Activated CD8-positive, alpha-beta memory T cell treated with anti-CD3 and anti-CD28 coated beads, Interleukin-2, amount 50 U/mL, for 4 hours (primary cell): ENCODE results near the gene KCTD4.
"Not testable (repeated sequence)": the region's sequence is repeated elsewhere in the genome, so short reads cannot be mapped to it uniquely, and the experiment has no call there.

ENCODE experiments used
- DNase-seq: peaks from one replicate; pipeline ENCODE4 v3.0.0-alpha.2; 2020

KCTD4 gene

DNA sequence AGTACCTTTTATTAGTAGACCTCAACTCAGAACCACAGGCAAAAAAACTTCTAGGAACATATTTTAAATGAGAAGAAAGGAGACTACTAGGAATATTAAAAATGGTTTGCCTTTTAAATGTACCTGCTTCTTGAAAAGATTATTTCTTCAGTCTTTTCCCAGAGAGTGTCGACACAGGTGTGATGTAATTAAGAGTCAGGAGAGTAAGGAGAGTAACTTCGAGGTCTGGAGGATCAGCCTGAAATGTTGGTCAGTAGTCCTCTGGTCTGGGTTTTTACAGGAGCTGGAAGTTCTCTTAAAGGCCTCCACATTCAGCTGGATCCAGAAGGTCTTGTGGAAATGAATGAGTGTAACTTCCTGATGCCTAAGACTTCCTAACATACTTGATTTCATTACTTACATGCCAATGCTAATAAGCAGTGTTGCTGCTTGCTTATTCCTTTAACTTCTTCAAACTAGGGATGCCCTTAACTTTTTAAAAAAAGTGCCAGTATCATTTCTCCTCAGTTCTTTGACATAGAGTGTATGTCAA is at the start of gene KCTD4:
Gene KCTD4, minus strand, starts transcription at position 345 of the 532 bp plus-strand sequence. CDS start 6,478 bp downstream, outside the sequence.
- no peak for DNase-seq

DNA sequence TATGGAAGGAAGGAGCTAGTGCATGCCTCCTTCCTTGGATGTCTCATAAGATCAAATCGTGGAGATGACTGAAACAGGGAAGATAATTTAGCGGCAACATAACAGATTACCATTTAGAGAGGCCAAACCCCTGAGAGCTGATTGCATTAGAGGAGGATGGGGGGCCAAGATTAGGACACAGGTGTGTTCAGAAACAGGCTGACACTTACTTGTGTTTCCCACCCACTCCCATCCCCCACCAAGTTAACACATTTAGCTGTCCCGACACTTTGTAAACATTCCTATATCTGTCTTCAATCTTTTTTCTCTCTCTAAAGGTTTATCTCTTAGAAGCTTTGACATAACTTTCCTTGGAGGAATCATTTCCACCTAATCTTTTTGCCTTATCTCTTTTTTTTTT is 48.8 kb upstream of the KCTD4 start:
- DNase-seq, result no peak

DNA sequence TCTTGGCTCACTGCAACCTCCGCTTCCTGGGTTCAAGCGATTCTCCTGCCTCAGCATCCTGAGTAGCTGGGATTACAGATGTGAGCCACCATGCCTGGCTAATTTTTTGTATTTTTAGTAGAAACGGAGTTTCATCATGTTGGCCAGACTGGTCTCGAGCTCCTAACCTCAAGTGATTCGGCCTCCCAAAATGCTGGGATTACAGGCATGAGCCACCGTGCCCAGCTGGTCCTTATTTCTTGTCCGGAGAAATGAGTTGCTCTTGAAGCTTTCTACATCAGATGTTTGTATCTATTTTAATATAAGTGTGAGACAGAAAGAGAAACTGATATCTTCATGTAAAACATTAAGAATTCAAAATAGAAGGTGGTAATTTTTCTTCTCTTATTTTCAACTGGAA is 43.9 kb upstream of the KCTD4 start:
- DNase-seq, result not testable (repeated sequence)

DNA sequence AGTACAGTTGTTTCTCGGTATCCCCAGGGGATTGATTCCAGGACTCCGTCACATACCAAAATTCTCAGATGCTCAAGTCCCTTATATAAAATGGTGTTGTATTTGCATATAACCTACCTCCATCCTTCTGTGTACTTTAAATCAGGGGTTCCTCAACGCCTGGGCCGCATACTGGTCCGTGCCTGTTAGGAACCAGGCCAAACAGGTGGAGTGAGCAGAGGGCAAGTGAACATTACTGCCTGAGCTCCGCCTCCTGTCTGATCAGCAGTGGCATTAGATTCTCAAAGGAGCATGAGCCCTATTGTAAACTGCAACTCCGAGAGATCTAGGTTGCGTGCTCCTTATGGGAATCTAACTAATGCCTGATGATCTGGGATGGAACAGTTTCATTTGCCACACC is 42.2 kb upstream of the KCTD4 start:
- DNase-seq, result no peak

DNA sequence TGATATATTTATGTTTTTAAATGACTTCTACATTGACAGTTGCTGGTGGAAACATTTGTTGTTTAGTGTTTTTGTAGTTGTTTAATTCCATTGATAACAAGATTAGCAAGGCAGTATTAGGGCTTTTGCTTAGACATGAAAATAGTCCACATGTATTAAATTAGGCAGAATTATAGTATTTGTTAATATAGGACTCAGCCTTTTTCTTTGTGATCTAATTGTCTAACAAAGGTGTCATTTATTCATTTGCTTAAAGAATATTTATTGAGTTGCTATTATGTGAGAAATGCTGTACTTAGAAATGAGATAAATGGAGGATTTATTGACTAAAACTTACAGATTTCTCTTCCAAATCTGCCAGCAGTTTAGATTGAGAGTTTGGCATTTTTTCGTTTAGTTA is 41.7 kb upstream of the KCTD4 start:
- no peak for DNase-seq

DNA sequence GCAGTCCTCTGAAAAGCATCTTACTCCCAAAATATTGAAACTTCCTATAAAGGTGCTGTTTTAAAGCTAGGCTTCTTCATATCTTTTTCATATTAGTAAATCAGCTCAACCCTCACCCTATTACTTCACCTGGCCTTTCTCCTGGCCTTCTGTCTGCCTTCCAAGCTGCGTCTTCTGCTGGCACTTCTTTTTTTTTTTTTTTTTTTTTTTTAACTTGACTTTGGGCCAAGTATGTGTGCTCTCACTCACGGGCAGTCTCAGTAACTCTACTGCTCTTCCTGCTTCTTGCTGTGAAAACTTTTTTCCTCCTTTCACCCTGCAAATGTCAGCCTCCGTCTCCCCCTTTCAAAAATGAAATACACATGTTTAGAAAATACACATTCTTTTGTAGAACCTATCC is 41.2 kb upstream of the KCTD4 start:
- DNase-seq, result no peak

DNA sequence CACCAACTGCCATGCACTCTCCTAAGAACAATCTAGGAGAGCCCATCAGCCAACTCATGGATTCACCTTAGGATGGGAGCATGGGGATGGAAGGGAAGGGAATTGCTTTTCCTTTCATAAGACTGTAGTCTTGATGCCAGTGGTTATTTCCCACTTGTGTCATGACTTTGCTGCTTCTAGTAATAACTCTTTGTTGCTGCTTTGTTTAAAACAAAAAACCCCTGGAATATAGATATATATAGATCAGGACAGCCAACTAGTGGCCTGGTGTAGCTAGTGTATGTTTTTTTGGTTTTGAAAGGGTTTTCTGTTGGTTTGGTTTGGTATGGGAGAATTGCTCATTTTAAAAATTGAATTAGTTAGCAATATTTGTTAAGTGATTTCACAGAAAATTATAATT is 39.3 kb upstream of the KCTD4 start:
- no peak for DNase-seq

DNA sequence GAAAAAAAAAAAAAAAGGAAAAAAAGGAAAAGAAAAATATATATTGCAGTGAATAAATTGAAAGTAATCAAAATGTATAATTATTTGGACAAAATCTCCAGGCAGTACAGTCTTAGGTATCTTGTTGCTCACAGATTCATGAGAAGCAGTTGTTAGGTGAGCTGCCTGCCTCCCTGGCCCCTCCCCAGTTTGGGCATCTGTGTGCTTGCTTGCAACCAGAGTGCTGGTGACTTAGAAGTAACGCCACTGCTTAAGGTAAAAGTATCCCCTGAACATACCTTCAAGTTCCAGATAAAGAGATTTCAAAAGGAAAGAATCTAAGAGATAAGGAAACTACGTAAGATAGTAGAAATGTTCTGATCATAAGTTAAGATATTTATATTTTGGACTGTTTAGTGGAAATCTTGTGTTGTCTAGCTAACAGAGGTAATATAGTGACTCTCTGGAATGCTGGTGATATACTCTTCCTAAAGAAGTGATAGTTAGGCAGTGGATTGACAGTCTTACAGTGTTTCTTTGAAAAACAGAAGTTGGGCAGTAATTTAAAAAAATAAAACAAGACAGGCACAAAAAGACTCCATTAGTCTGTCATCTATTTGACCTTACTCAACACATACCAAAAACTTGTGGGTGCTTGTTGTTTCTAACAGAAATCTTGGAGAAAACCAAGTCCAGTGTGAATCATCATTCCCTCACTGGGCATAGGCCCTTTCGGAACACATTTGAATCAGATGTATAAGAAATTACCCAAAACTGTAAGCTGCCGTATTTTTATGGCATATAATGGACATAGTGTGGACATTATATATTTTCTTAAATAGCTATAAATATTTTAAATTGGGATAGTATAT is 38.3 kb upstream of the KCTD4 start:
- no peak for DNase-seq

DNA sequence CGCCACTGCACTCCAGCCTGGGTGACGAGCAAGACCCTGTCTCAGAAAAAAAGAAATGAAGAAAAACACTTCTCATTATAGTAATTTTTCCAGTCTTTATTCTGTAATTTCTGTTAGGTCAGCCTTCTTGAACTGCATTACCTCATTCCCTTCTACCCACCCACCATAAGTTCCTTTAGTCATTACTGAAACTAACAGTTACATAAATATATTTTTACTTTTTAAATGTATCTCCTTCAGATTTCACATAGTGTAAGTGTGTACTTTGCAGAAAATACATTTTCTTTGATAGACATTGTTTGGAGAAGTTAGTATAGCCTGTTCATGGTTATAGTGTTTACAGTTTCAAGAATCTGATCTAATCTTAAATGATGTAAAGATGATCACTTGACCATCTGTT is 31.7 kb upstream of the KCTD4 start:
- DNase-seq, result no peak

DNA sequence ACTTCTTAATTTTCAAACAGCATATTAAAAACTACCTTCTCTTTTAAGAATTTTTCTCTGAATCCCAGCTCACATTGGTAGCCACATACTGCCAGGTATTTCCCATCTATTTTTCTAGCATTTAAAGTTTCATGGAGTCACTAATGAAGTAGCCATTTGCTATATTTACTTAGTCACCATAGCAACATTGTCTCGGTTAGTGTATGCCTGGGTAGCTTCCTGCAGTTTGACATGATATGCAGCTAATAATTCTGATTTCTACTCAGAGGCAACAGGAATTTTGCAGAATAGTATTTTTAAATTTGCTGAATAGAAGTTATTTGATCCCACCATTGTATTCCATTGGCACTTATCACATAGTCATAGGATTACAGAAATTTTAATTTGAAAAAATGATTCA is 30.9 kb upstream of the KCTD4 start:
- no peak for DNase-seq

DNA sequence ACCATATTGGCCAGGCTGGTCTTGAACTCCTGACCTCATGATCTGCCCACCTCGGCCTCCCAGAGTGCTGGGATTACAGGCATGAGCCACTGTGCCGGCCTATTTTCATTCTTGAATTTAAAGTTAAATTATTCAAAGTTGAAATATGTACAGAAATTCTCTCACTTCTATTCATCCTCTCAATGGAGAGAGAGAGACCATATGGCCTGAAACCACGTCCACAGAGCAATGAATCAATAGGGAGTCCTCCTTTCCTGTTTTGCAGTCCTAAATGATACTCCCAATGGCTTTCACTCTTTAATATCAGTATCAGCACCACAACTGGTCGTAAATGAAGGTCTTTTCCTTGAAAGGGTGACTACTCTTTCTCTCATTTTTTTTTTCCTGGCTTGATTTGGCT is 30.5 kb upstream of the KCTD4 start:
- no peak for DNase-seq

DNA sequence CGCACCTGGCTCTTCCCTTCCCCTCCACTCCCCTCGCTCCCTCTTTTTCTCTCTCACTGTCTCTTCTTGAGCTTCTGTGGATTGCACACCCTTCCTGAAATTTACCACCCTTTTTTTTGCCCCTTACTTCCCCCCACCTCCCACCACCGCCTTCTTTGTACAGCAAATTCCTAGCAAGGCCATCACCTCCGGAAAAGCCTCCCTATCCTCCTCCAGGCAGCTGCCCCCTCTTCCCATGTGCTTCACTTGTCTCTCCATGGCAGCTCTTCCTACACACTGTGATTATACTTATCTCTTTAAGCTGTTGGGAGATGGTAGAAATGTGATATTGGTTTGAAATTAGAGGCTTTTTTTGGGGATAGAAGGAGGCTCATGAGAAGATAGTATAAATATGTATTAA is 28.3 kb upstream of the KCTD4 start:
- no peak for DNase-seq

DNA sequence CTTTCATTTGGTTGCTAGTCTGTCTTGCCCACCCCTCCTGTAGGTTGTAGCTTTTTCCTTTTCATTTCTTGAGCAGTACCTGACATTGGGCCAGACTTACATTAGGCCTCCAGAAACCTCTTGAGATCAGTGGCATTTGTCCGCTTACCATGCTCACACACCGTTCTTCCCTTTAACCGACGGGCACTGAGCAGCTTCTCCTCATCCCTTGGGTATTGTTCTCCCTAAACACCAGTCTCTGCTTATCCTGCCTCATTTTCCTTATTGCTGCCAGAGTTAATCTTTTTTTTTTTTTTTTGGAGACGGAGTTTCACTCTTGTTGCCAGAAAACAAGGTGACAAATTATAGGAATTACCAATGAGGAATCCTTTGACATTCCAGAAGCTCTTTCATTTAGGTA is 27.2 kb upstream of the KCTD4 start:
- DNase-seq, result no peak

DNA sequence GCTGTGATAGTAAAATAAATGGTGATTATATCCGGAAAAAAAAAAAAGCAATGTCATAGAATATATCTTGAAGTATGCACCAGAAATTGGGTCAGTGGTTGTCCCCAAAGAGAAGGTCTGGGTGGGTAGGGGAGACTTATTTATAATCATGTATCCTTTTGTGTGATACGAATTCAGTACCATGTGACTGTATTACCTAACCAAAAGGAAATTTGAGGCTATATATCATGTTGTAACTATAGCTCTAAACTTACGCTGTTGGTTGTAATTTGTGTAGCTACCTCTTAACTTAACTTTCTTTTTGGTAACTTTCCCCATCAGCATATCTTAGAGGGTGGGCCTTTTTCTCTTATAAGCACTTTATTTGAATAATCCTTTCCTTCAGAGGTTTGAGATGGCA is 25.2 kb upstream of the KCTD4 start:
- no peak for DNase-seq

DNA sequence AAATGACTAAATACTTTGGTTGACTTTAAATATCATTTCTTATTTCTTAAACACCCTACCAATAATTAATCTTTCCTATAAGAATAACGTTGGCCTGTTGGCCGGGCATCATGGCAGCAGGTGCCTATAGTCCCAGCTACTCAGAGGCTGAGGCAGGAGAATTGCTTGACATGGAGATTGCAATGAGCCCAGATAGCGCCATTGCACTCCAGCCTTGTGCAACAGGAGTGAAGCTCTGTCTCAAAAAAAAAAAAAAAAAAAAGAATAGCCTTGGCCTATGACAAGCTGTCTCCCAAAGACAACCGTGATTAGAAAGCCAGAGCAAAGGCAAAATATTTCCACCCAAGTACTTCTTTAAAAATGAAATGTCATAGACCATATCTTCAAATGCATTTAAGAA is 24.5 kb upstream of the KCTD4 start:
- no peak for DNase-seq

DNA sequence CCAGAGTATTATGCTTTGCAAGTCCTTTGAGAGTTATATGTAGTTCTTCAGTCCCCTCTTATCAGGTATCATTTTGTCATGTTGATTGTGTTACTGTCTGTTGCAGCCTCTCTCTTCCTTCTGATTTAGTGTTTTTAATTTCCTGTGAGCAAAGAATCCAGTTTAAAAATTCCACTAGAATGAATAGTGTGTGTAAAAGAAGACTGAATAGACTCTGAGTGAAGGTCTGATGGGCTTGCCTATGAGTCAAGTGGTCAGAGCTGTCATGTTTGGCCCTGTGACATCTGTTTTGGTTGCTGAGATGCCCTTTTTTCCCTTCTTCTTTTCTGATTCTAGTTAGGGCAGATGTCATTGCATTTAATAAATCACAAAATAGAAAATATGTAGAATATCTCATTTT is 23.3 kb upstream of the KCTD4 start:
- no peak for DNase-seq

DNA sequence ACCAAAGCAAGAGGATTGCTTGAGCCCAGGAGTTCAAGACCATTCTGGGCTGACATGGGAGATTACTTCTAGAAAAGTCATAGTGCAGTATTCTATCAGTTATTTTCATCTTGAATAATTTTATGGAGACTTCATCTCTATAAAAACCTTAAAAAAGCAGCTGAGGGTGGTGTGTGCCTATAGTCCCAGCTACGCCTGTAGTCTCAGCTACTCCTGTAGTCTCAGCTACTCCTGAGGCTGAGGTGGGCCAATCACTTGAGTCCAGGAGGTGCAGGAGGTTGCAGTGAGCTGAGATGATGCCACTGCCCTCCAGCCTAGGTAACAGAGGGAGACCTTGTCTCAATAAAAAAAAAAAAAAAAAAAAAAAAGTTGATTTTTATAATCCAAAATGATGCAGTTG is 22.1 kb upstream of the KCTD4 start:
- no peak for DNase-seq

DNA sequence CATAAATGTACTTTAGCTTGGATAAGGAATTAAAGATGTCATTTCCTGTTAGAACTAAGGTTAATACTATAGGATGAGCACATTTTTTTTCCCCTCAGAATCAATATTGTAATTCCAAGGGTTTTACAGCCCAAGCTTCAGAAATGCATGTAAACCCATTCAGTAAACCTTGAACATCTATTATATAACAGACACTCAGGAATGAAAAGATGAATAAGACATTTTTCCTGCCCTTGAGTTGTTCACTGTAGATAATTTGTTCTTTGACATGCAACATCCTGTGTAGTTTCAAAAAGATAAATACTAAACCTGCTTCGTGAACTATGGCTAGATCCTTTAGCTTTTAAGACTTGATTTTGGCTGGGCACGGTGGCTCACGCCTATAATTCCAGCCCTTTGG is 21.7 kb upstream of the KCTD4 start:
- DNase-seq, result no peak

DNA sequence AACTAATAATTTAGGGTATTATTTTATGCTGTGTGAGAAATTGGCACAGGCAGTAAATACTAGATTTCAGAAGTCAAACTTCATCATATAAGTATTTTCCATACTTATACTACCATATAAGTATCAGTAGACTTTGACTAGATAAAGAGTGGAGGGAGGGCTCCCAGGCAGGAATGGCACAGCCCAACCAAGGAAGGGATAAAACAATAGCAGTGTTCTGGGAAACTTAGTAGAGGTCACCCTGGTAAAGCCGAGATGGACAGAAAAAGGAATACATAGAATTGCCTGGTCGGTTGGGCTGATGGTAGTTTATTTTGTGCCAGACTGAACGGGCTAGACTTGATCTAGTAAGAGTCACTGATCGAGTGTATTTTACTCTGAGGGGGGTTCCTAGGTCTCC is 19.6 kb upstream of the KCTD4 start:
- no peak for DNase-seq

DNA sequence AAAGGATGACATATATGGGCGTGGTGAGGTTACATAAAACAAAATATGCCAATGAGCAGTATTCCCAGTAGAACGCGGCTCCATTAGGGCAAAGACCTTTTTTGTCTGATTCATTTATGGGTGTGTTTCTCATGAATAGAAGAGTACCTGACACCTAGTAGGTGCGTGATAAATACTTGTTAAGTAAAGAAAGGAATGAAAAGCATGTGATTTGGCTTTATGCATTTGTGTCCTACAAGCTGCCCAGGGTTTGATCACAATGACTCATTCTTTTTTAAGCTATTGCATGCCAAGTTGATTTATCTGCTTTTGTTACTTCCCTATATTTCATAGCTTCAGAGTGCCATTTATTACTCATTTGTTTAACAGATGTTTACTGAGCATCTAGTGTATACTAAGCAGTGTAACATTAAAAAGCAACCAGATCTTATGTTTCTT is 19.1 kb upstream of the KCTD4 start:
- no peak for DNase-seq

DNA sequence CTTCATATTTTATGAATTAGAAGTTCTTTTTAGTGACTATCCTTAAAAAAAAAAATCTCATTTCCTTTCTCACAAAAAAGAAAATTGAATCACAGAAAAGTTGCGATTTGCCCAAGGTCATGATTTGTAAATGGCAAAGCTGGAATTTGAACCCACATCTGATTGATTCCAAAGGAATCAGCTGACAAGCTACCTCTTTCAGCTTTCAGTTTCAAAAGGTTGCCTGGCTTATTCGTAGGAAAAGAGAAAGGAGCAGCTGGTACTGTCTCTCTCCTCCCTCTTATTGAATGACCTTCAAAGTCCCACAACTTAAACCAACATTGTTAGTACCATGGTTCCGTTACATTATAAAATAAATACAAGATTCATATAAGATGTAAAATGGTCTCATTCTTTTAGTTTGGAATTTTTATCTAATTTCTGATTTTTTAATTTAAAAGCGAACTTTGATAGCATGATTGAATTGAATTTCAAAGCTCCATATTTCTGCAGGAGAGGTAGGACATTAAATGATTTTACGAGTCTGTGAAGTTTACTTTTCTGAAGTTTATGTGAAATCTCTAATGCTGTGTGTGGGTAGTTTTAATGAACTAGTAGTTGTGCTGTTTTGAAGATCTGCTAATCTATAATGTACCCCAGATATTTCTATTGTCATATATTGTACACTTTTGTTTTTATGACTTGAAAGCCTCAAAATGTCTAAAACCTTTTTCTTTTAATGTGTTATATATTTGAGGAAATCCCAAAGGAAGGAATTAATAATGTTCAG is 18.5 kb upstream of the KCTD4 start:
- no peak for DNase-seq

DNA sequence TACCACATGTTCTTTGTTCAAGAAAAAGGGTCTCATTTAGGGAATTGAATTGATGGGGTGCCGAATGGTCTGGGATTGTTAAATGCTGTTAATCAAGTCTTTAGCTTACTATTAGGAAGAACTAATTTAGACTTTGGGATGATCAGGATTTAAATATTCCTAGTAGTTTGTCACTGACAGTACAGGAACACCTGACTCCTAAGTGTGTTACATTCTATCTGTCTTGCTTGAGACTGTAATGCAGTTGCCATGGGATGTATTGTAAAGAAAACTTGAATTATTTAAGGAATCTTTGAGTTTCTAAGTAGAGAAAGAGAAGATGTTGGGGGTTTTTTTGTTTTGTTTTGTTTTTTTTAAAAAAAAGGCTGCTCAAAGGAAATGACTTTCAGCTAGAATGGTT is 17.8 kb upstream of the KCTD4 start:
- no peak for DNase-seq

DNA sequence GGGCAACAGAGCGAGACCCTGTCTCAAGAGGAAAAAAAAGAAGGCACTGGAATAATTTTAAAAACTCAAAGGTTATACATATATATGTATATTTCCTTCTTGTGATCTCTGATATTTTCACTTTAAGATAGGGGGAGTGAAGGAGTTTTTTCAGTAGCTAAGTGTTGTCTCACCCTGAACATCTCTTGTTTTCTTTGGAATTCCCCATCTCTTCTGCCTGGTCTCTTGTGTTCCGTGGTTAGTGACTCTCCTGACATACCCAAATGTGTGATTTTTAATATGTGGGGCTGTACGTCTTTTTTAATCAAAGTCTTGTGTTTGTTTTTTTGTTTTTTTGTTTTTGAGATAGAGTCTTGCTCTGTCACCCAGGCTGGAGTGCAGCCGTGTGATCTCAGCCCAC is 15.3 kb upstream of the KCTD4 start:
- no peak for DNase-seq

DNA sequence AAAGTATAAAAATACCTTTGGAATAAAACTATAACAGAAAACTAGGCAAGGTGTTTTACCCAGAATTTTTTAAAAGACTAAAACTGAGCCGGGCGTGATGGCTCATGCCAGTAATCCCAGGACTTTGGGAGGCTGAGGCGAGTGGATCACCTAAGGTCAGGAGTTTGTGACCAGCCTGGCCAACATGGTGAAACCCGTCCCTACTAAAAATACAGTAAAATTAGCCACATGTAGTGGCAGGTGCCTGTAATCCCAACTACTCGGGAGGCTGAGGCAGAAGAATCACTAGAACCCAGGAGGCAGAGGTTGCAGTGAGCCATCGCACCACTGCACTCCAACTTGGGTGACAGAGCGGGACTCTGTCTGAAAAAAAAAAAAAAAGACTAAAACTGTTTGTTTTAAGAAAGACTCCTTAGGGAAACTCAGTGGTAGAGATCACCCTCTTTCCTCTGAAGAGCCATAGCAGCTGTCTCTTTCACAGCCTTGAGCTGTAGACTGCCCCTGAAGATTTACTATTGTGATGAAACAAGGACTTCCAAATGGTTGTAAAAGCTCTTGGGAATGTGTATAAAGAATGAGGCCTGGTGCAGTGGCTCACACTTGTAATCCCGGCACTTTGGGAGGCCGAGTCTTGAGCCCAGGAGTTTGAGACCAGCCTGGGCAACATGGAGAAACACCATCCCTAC is 14.7 kb upstream of the KCTD4 start:
- no peak for DNase-seq
